NCI-H2029 (cell line): ENCODE measurements around the gene CHST7.
"Not testable (repeated sequence)": the region's sequence is repeated elsewhere in the genome, so short reads cannot be mapped to it uniquely, and the experiment has no call there.

Experiments used
- DNase-seq: peaks from one replicate; lab custom pipeline; 2025; lab: John Stamatoyannopoulos, UW

CHST7 gene, protein sequence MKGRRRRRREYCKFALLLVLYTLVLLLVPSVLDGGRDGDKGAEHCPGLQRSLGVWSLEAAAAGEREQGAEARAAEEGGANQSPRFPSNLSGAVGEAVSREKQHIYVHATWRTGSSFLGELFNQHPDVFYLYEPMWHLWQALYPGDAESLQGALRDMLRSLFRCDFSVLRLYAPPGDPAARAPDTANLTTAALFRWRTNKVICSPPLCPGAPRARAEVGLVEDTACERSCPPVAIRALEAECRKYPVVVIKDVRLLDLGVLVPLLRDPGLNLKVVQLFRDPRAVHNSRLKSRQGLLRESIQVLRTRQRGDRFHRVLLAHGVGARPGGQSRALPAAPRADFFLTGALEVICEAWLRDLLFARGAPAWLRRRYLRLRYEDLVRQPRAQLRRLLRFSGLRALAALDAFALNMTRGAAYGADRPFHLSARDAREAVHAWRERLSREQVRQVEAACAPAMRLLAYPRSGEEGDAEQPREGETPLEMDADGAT

DNA sequence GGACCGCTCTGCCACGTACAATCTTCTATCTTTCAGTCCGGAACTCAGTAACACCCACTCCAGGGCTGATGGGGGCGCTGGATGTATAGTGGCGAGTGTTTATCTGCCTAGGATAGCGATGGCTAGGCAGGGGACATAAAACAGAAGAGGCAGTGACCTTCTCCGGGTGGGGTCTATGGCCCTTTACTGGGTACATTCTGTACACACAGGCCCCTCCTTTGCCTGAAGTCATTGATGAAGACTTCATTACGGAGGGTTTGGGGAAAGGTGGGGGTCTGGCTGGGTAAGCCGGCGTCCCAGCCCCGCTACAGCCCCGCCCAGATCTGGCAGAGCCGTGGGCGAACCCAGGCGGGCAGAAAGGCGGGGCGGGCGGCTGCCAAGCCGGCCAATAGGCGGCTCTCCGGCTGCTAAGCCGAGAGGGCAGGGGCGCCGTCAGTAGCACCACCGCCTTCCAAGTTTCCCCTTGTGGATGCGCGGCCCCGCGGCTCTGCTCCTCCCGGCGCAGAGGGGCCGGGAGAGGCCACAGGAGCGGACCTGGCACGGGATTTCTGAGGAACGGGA, at the start of gene CHST7:
Gene CHST7 (plus strand): TSS at position 435 of the 561 bp plus-strand sequence. CDS start 167 bp downstream, outside the sequence.
- peak; percentile 12 for DNase-seq

DNA sequence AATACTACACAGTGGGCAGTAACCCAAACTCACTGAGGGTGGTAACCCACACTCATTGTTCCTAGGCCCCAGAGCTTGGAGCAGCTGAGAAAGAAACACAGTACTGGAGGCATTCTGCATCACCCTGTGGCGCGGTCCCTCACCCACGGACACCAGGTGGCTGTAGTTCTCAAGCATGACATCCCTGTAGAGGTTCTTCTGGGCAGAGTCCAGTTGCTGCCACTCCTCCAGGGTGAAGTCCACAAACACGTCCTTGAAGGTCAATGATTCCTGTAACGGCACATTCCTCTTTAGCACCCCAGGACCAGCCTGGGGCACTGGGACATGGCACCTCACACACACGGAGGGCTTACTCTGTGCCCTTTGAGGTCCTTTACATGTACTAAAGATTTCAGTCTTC, 44.9 kb upstream of the CHST7 start:
- DNase-seq = not testable (repeated sequence)

DNA sequence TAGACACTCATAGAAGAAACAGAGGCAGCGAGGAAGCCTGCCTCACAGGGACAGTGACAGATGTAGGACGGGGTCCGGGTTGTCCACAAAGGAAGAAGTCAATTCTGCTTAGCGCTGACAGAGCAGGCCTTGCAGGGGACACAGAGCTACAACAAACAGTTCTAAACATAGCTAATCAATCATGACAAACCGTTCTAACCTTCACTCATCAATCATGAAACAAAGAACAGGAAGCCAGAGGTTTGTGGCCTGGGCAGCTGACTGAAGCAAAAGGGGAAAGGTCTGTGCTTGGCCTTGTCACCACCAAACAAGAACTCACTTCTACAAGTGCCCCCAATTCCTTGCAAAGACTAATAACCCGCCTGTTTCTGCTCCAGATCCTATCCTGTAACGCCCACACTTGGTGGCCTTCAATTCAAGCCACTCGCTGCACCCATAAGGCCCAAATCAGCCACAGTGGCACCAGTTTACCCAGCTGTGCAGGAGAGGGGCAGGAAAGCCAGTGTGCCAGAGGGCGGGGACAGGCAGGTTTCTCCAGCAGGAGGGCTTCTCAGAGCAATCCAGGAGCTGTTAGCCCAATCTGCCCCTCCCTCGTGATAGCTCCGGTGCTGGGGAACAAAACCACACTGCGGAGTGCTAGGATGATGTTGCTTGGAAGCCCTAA, 43.7 kb upstream of the CHST7 start:
- DNase-seq = not testable (repeated sequence)

DNA sequence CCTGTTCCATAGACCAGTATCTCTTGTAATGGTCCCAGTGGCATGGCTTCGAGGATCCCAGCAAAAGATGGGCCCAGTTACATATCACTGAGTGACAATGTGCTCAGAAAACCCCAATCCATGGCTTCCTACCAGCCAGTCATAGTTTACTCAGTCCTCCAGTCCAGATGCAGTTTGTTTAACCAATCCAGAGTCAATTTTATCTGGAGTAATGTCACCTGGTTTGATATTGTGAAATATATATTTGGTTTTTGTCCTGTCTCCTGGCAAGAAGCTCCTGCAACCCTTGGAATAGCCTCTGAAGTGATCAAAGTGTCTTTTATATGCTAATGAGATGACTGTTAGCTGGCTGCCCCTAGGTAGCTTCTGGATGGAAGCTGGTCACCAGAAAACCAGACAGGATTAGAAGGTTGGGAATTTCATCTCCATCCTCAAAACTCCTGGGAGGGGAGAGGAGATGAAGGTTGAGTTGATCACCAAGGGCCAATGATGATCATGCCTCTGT, 43.1 kb upstream of the CHST7 start:
- not testable (repeated sequence) for DNase-seq

DNA sequence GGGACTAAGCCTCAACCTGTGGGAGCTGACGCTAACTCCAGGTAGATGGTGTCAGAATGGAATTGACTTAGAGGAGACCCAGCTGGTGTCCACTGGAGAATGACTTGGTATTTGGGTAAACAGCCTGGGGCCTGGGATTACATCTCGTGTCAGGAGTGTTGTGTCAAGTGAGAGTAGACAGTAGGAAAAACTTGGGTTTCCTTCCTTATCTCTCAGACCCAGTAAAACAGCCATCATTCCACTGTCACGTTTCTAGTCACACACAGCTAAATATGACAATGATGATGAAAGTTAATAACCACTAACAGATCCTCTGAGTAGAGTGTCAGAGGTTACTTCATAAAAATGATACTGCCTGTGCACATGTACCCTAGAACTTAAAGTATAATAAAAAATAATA, 42.1 kb upstream of the CHST7 start:
- DNase-seq = no peak

DNA sequence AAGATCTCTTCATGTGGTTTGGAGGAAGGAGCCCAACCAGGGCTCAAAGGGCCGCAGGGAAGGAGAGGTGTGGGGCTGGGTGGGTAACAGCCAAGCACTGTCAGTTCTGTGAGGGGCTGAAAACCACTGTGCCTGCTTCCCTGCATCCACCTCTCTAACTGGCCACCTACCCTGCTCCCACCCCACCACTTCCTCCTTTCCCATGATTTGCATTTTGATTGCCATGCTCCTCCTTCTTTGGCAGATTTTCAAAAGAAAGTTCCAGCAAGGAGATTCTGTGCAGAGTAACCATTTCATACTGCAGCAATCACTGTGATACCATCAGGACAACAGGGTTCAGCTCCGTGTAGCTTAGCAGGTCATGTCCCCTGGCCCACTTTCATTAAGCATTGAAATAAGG, 30.1 kb upstream of the CHST7 start:
- DNase-seq = no peak

DNA sequence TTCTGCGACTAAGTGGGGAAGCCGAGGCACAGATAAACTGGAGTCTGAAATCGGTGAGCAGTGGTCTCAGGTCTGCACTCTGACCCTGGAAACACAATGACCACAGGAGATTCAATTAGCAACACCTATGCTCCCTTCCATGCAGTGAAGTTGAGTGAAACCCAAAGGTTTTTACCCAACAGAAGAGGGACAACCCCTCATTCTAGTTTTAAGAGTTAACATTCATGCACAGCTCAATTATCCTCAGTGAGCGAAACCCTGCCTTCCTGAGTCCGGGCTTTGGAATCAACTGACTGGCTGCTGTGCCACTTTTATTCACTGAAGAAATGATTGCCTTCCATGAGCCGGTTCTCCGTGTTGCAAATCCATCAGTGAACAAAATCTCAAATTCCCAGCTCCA, 29.0 kb upstream of the CHST7 start:
- not testable (repeated sequence) for DNase-seq

DNA sequence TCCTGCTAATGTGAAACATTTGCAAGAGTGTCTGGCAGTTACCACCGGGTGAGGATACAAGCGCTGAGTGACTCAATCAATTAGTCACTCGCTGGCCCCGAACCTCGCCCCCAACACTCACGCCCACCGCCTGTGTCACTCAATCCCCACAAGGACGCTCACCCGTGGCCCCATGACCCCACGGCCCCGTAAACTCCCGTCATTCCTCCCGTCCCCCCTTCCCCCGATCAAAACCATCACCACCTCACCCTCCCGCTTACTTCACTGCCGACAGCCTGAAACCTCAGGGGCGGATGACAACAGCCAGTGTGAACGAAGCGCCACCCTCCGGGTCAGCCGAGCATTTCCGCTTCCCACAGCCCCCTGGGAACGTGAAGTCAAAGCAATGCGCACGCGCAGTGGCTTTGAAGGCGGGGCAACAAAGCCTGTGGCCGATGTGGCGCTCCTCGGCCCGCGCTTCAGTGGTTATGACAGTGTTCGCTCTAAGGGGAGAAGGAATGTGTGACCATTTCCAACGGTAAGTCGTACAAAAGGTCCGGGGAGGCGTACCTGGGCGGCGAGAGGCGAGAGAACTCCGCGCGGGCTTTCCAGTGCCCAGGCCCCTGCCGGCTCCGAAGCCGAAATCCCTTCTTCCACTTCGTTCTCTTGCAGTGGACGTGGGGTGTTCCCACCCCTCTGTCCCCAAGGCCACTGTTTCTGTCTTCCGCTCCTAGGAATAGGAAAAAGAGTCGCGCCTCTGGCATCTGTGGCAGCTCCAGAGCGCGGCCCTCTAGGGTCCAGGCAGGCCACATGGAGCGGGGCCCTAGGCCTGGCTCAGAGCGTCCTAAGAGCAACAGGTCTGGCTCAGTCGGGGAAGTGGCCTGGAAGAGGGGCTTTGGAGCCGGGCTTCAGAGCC, 28.2 kb upstream of the CHST7 start, which contains the start of gene ZNF674:
Gene ZNF674 (minus strand): TSS at position 311 of the 895 bp plus-strand sequence. CDS start 3,334 bp downstream, outside the sequence.
- DNase-seq = peak; percentile 72

DNA sequence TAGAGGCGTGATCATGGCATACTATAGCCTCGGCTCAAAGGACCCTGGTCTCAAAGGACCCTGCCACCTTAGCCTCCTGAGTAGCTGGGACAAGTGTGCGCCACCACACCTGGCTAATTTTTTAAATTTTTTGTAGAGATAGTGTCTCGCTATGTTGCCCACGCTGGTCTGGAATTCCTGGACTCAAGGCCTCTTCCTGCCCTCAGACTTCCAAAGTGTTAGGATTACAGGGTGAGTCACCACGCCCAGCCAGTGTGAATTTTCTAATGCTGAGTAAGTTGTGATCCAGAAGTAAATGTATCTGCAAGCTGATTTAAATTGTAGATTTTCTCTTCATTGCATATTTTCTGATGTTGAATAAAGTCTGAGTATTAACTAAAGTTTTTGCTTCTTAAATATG, 25.7 kb upstream of the CHST7 start:
- no peak for DNase-seq

DNA sequence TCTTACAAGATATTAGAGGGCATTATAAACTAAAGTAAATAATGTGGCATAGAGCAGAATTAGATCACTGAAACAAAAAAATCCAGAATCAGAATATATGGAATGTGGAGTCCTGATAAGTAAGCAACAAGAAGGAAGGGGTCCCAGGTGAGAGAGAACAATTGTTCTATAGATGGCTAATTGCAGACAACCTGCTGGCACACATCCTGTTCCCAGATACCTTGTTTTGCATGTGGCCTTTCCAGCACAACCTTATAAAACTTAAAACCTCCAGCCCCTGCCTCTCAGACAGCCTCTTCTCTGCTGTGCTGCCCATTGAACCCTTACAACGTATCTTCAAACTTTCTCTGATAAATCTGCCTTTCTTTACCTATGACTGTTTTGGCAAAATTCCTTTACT, 23.7 kb upstream of the CHST7 start:
- no peak for DNase-seq

DNA sequence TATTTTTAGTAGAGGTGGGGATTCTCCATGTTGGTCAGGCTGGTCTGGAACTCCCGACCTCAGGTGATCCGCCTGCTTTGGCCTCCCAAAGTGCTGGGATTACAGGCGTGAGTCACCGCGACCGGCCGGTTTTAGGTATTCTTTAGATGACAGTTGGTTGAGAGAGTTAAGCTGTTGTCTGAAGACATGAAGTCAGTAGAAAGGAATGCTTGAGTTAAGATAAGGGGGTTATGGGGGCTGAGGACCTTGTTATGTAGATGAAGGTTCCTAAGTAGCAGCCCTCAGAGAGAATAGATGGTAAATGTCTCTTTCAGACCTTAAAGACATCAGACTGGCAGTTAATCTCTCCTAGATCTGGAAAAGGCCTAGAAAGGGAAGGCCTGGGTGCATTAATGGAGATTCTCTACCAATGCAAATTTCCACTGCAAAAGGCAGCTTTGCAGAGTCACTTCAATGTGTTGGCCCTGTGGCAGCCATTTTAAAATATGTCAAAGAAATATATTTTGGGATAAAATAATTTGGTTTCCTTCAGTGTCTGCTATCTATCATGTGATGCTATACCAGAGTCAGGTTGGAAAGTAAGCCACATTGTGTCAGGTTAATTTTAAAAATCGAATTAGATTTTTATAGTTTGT, 22.0 kb upstream of the CHST7 start:
- no peak for DNase-seq

DNA sequence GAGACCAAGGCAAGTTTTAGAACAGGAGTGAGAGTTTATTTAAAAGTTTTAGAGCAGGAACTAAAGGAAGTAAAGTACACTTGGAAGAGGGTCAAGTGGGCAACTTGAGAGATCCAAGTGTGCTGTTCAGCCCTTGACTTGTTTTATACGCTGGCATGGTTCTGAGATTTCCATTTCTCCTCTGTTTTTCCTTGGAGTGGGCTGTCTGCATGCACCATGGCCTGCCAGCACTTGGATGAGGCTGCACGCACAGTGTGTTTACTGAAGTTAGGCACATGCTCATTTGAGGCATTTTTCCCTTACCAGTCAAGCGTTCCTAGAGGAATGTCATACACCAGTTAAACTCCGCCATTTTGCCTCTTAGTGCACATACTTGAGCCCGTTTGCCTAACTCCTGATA, 19.6 kb upstream of the CHST7 start:
- DNase-seq = no peak

DNA sequence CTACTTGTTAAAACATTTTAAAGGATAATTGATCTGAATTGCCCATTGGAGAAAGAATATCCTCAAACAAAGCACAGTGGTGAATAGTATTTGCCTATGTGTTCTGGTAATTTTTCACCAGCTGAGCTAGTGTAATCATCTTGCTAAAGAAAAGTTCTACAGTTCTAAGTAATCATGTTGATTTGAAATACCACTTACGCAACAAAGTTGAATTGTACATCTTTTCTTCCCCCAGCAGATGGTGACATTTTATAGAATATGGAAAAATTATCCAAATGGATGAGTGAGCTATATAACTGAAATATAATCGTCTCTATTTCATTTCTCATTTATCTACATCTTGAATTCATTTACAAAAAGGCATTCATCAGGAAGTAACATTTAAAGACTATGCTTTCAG, 18.6 kb upstream of the CHST7 start:
- DNase-seq = no peak

DNA sequence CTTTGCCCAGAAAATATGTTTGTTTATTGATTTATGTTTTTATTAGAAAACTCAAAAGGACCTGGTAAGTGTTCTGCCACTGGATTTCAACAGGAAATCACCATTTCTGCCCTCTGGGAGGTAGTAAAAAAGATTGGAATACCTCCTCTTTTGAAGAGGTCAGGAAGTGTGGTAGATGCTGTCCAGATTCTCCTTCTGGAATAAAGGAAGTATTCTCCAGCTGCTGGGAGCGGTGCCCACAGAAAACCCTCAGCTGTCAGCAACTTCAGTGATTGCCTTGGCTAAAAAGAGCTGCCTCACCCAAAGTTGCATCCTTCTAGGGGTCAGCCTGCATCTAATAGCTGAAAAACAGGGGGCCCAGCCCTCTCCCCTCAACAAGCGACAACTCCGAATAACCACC, 14.5 kb upstream of the CHST7 start:
- no peak for DNase-seq

DNA sequence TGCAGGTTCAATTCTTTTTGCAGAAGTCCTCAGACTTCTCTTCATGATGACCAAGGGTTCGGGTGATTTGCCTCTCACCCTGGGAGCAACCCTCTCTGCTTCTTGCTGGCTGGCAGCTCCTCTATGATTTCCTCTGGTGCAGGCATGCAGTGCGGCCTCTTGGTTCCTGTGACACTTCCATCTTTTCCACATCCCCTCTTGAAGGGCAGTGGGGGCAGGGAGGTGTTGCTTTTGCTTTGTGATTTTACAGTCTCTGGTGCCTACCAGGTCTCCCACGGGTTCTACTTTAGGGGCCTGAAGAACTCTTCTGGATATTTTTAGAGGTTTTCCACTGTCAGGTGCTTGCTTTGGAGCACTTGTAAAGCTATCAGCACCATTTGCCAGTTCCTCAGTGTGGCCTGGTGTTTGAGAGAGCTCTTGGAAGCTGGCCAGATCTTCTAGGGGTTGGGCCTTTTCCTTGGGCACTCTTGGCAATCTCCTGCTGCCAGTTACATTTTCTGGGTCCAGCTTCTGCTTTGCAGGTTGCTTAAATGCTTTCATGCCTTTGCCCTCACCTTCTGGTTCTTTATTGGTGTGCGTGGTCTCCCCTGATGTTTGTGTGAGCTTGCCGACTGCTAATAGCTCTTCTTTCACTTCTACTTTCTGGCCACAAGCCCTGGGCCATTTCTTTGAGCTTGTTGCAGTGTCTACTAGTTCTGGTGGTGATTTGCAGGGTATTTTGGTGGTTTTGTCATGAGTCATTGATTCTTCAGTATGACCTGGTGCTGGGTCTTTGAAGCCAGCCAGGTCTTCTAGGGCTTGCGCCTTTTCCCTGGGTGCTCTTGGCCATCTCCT, 11.5 kb upstream of the CHST7 start:
- DNase-seq = peak; percentile 14

DNA sequence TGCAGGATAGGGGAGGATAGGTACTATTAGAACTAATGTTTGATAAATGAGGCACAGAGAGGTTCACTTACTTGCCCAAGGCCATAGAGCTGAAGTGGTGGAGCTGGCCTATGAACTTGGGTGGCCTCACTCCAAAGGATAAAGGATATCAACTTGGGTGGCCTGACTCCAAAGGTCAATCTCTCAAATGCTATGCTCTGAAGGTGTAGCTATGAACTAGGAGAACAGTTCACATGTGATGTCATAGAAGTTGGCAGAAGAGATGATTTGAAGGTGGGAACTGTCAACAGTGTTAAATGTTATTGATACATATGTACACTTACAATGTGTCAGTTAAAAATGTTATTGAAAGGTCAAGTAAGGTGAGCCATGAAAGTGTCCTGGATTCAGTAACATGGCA, 6.2 kb upstream of the CHST7 start:
- no peak for DNase-seq

DNA sequence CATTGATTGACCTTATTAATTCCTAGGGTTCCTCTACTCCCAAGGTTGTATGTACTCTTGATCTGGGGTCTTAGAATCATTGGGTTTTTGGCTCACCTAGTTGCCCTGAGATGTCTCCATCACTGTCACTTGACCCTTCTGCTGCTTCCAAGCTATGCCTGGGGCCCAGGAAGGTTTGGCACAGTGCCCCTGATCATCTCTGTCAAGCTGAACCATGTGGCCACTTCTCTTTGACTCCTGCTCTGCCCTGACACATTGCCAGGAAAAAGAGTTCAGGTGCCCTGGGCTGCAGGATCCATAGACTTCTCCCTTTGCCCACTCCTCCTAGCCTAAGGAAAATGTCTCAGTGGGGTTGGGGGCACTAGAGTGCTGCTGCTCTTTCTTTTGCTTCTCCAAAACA, 3.9 kb upstream of the CHST7 start:
- peak; percentile 40 for DNase-seq

DNA sequence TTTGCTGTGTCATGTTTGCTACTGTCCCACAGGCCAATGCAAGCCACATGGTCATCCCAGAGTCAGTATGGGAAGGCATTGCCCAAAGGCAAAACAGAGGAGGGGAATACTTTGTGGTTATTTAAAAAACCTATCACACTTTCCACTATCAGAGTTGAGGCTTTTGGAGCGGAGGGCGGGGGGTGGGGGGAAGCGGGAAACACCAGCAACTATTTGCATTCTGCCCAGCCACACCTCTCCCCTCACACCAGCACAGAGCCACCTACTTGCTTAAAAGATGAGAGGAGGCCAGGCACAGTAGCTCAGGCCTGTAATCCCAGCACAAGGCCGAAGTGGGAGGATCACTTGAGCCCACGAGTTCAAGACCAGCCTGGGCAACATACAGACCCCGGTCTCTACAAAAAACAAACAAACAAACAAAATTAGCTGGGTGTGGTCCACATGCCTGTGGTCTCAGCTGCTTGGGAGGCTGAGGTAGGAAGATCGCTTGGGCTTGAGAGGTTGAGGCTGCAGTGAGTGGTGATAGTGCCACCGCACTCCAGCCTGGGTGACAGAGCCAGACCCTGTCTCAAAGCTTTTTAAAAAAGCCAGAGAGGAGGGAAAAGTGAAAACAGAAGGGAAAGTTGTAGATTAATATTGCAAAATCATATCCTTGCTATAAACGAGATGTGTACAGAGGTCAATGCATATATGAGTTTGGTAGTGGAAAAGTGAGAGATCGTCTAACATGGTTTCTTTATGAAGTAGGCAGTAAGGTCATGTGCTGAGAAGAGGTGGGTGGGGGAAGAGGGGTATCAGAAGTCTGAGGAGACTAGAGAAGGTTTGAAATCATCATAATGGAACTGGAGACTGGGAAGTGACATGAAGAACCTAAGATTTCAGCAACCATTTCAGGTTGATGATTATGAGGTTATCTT, 1.9 kb upstream of the CHST7 start:
- no peak for DNase-seq

DNA sequence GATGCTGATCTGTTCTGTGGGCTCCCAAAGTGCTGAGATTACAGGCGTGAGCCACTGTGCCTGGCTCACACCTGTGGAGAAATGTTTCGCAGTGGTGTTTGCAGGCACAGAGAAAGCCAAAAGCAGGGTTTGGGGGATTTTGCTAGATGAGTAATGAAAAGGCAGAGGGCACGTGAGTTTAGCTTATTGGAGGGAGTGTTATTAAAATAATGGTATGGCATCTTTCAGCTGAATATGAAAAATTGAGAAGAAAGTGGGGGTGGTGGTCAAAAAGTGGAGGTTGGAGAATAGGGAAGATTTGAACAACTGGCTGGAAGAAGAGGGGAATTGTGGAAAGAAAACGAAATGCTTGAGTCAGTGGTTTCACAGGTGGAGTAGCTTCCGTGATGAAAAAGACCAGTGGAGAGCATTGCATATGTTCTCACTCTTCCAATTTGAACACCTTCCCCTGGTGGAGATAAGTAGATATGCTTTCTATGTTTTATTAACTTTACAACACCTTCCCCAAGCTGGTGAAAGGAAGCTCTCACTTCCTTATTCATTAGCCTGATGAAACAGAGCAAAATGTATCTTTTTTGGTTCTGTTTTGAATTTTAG, 1.1 kb upstream of the CHST7 start:
- DNase-seq = no peak
